GM12878 (cell line): Measurements from ENCODE around the gene KATNB1. TPM values are rescaled to one million over a fixed set of nuclear protein-coding genes. Genes with fewer than 3 reads are reported as not detected.

Experiments
- ATAC-seq: fragments of 200-7000 bp; cut with Tn5 transposase; 3 replicates; pipeline ENCODE4 v1.9.1; 2020; ENCODE audit warnings: mild to moderate bottlenecking, moderate library complexity
- BruUV-seq: library from RNA; stranded (reverse); fragments of 400-500 nt; replicated peaks from 2 replicates; lab custom pipeline; 2021; lab: Mats Ljungman, UMichigan
- CTCF ChIA-PET: fragments of 300-600 bp; sonication (Branson Sonifier 250); formaldehyde crosslinking; extraction: SDS; loops from one replicate; lab custom pipeline; 2021; ENCODE audit warnings: inconsistent platforms; lab: Yijun Ruan, JAX
- POLR2A ChIA-PET: fragments of 350-600 bp; formaldehyde crosslinking; extraction: SDS; loops from one replicate; lab custom pipeline; 2021; ENCODE audit warnings: inconsistent platforms; lab: Charles Lee
- RAD21 ChIA-PET: fragments of 300-600 bp; sonication (Branson Sonifier 250); formaldehyde crosslinking; loops from one replicate; lab custom pipeline; 2023; ENCODE audit warnings: antibody characterized with exemption; ENCODE audit not compliant: unreplicated experiment; lab: Charles Lee
- SMC1A ChIA-PET: fragments of 300-600 bp; sonication (Branson Sonifier 250); formaldehyde crosslinking; loops from one replicate; lab custom pipeline; 2023; ENCODE audit not compliant: unreplicated experiment, uncharacterized antibody; lab: Charles Lee
- DNase-seq: peaks from one replicate; pipeline ENCODE4 v3.0.0-alpha.2; 2011; ENCODE audit warnings: low read depth, low spot score
- FAIRE-seq: peaks from 3 replicates; lab custom pipeline; 2011; peaks lifted over from hg19 to GRCh38; lab: Jason Lieb, UNC
- H2AFZ ChIP-seq: 2 replicates; pipeline ENCODE4 v1.6.0; 2011; ENCODE audit warnings: low read depth, low read length, control low read depth; ENCODE audit not compliant: control insufficient read depth
- H3K27ac ChIP-seq: 2 replicates; pipeline ENCODE4 v1.5.1; 2011; ENCODE audit warnings: control low read depth; ENCODE audit not compliant: control insufficient read depth, insufficient read depth
- H3K27me3 ChIP-seq, 2 experiments: replicated peaks in 1 of 2; 2 replicates each; pipeline versions ENCODE4 v1.6.0 to v1.6.1; 2011; ENCODE audit warnings: low read length in 1 of 2; ENCODE audit not compliant: control insufficient read depth in 2 of 2, insufficient read depth in 2 of 2
- H3K36me3 ChIP-seq, 2 experiments: 2 replicates each; pipeline ENCODE4 v1.5.1; 2011; ENCODE audit warnings: low read length in 1 of 2; ENCODE audit not compliant: control insufficient read depth in 2 of 2, insufficient read depth in 2 of 2
- H3K4me1 ChIP-seq: 2 replicates; pipeline ENCODE4 v1.6.1; 2011; ENCODE audit warnings: mild to moderate bottlenecking, low read length, moderate library complexity, mixed read lengths; ENCODE audit not compliant: control insufficient read depth, insufficient read depth
- H3K4me2 ChIP-seq: 2 replicates; pipeline ENCODE4 v1.6.0; 2011; ENCODE audit warnings: control low read depth; ENCODE audit not compliant: control insufficient read depth, insufficient read depth
- H3K4me3 ChIP-seq: fragments of 200-600 bp; sonication (generic); 2 replicates; pipeline ENCODE4 v1.5.1; 2016
- H3K79me2 ChIP-seq: 2 replicates; pipeline ENCODE4 v1.6.0; 2011; ENCODE audit warnings: low read length; ENCODE audit not compliant: control insufficient read depth, insufficient read depth
- H3K9ac ChIP-seq: 2 replicates; pipeline ENCODE4 v1.8.0; 2011; ENCODE audit warnings: low read length, control low read depth, mixed read lengths; ENCODE audit not compliant: control insufficient read depth, insufficient read depth
- H3K9me3 ChIP-seq: replicated peaks from 3 replicates; pipeline ENCODE4 v1.5.1; 2011; ENCODE audit warnings: mild to moderate bottlenecking, low read length; ENCODE audit not compliant: control insufficient read depth, insufficient read depth
- H4K20me1 ChIP-seq: 2 replicates; pipeline ENCODE4 v1.6.0; 2011; ENCODE audit not compliant: control insufficient read depth, insufficient read depth
- ATF7 ChIP-seq: fragments of 450-650 bp; IDR thresholded peaks from 2 replicates; pipeline ENCODE4 v1.6.1; 2016; ENCODE audit warnings: low read depth, mild to moderate bottlenecking
- CHD1 ChIP-seq: IDR thresholded peaks from 2 replicates; pipeline ENCODE4 v1.6.1; 2012; ENCODE audit warnings: low read depth, low read length, improper control_type of control experiment
- EED ChIP-seq: sonication (generic); IDR thresholded peaks from 2 replicates; pipeline ENCODE4 v1.6.1; 2016; ENCODE audit warnings: antibody characterized with exemption, low read depth
- IRF4 ChIP-seq: IDR thresholded peaks from 2 replicates; pipeline ENCODE4 v1.6.1; 2011; ENCODE audit warnings: low read depth, low read length
- KAT2A ChIP-seq: conservative IDR thresholded peaks from 2 replicates; pipeline ENCODE4 v1.6.1; 2011; ENCODE audit warnings: low read depth, low read length; ENCODE audit not compliant: control insufficient read depth
- KLF5 ChIP-seq: fragments of 450-650 bp; IDR thresholded peaks from 2 replicates; pipeline ENCODE4 v1.6.1; 2014; ENCODE audit warnings: mild to moderate bottlenecking; ENCODE audit not compliant: partially characterized antibody
- MYB ChIP-seq: fragments of 150-350 bp; IDR thresholded peaks from 2 replicates; pipeline ENCODE4 v1.6.1; 2014; ENCODE audit warnings: mild to moderate bottlenecking, low read depth, low read length, borderline replicate concordance
- PML ChIP-seq: IDR thresholded peaks from 2 replicates; pipeline ENCODE4 v1.6.1; 2012; ENCODE audit warnings: low read length, inconsistent platforms
- RBBP5 ChIP-seq: fragments of 200-600 bp; sonication (generic); conservative IDR thresholded peaks from 2 replicates; pipeline ENCODE4 v1.6.1; 2016
- RFX5 ChIP-seq: IDR thresholded peaks from 2 replicates; pipeline ENCODE4 v1.6.1; 2011; ENCODE audit warnings: low read depth, low read length, improper control_type of control experiment
- SIN3A ChIP-seq: IDR thresholded peaks from 2 replicates; pipeline ENCODE4 v1.6.1; 2012; ENCODE audit warnings: low read depth, low read length, improper control_type of control experiment
- SMAD5 ChIP-seq: IDR thresholded peaks from 2 replicates; pipeline ENCODE4 v1.6.1; 2016; ENCODE audit warnings: antibody characterized with exemption, low read depth
- TCF12 ChIP-seq: IDR thresholded peaks from 2 replicates; pipeline ENCODE4 v1.6.1; 2011; ENCODE audit warnings: low read depth, mild to moderate bottlenecking, low read length
- WRNIP1 ChIP-seq: IDR thresholded peaks from 2 replicates; pipeline ENCODE4 v1.6.1; 2011; ENCODE audit warnings: low read depth, low read length, improper control_type of control experiment, borderline replicate concordance
- ZBTB33 ChIP-seq: fragments of 450-650 bp; IDR thresholded peaks from 2 replicates; pipeline ENCODE4 v1.6.1; 2017; ENCODE audit warnings: mild to moderate bottlenecking
- ZNF274 ChIP-seq: IDR thresholded peaks from one replicate; pipeline ENCODE4 v1.8.0; 2011; ENCODE audit not compliant: insufficient read length, insufficient read depth
- ZNF384 ChIP-seq: IDR thresholded peaks from 2 replicates; pipeline ENCODE4 v1.6.1; 2012; ENCODE audit warnings: low read depth, mild to moderate bottlenecking, low read length, improper control_type of control experiment, borderline replicate concordance
- WGBS: methylation state at CpG from one replicate; pipeline ENCODE4 v1.1.6; 2016; ENCODE audit warnings: low lambda C conversion rate; ENCODE audit not compliant: insufficient replicate concordance, insufficient coverage; ENCODE audit errors: missing lambda C conversion rate; 5-methylcytosine and 5-hydroxymethylcytosine counted together
- in situ Hi-C: fragments of 300-500 bp; cut with MboI; formaldehyde crosslinking; loops from 9 replicates; pipeline ENCODE4 v1.14.3; 2018; ENCODE audit warnings: mixed read lengths
- intact Hi-C: fragments of 100-400 bp; cut with micrococcal nuclease; formaldehyde crosslinking; loops from one replicate; pipeline ENCODE4 v1.14.2; 2022; ENCODE audit not compliant: unreplicated experiment
- polyA plus RNA-seq, 11 experiments: library from polyadenylated mRNA; depleted of rRNA in 4 of 11; unstranded in 6 of 11; stranded (reverse) in 5 of 11; fragments of >200 nt; fragmentation: Nextera tagmentation in 4 of 11; fragmentation: Illumina TruSeq in 1 of 11; extraction: Ambion mirVana in 4 of 11; extraction: Trizol in 1 of 11; gene quantifications; 1 replicate in 1 of 11; 2 replicates in 10 of 11; pipeline versions ENCODE4 v1.2.1 to v1.2.3, GENCODE V29; 2011 to 2016; ENCODE audit warnings: inconsistent platforms in 2 of 11, missing spikeins in 2 of 11, low read depth in 1 of 11
- total RNA-seq, 4 experiments: library from RNA; depleted of rRNA in 3 of 4; stranded (reverse); fragments of >200 nt in 3 of 4; fragmentation: Illumina TruSeq in 1 of 4; extraction: Trizol in 1 of 4; gene quantifications; 2 replicates each; pipeline versions ENCODE4 v1.2.1 to v1.2.3, GENCODE V29; 2013 to 2021
- TF ChIP-seq, protein P1 (sequence below): IDR thresholded peaks from 2 replicates; pipeline ENCODE4 v1.6.1; 2012; ENCODE audit warnings: mild to moderate bottlenecking, low read depth, low read length

The KATNB1 gene
- total and polyA plus RNA-seq, 10 of the 15 experiments (the other 5 are each of a cell fraction or from before 2014, with no cell fraction given), result 0.71 to 46.5 (median 19.5) TPM

- POLR2A ChIA-PET, result no interaction called here
- ATAC-seq (no peak), FAIRE-seq (no peak), DNase-seq (no peak)
- BruUV-seq, result no TSS peak
- Histone ChIP-seq H4K20me1 (no peaks in the 10 kb centered on the region), H3K9me3 (no peaks in the 10 kb centered on the region), H3K27me3 (no peaks in the 10 kb centered on the region; a peak in 1 of 4 replicates), H3K79me2 (no peaks in the 10 kb centered on the region), H3K4me2 (no peak overlapping the region), H3K4me3 (no peak overlapping the region), H3K36me3 (no peaks in the 10 kb centered on the region), H2AFZ (no peak overlapping the region), H3K27ac (no peak overlapping the region), H3K9ac (no peak overlapping the region), H3K4me1 (no peaks in the 10 kb centered on the region)
- in situ Hi-C loops, result no loop called here
- TF ChIP-seq SIN3A (no peak), RFX5 (no peak), IRF4 (no peak), ZNF384 (no peak), CHD1 (no peak), PML (no peak), MYB (no peak), RBBP5 (no peak), TCF12 (no peak), EED (no peak), WRNIP1 (no peak), KLF5 (no peak), ZNF274 (no peak), KAT2A (no peak), ATF7 (no peak), SMAD5 (no peak), ZBTB33 (no peak)
- TF ChIP-seq, protein P1, sequence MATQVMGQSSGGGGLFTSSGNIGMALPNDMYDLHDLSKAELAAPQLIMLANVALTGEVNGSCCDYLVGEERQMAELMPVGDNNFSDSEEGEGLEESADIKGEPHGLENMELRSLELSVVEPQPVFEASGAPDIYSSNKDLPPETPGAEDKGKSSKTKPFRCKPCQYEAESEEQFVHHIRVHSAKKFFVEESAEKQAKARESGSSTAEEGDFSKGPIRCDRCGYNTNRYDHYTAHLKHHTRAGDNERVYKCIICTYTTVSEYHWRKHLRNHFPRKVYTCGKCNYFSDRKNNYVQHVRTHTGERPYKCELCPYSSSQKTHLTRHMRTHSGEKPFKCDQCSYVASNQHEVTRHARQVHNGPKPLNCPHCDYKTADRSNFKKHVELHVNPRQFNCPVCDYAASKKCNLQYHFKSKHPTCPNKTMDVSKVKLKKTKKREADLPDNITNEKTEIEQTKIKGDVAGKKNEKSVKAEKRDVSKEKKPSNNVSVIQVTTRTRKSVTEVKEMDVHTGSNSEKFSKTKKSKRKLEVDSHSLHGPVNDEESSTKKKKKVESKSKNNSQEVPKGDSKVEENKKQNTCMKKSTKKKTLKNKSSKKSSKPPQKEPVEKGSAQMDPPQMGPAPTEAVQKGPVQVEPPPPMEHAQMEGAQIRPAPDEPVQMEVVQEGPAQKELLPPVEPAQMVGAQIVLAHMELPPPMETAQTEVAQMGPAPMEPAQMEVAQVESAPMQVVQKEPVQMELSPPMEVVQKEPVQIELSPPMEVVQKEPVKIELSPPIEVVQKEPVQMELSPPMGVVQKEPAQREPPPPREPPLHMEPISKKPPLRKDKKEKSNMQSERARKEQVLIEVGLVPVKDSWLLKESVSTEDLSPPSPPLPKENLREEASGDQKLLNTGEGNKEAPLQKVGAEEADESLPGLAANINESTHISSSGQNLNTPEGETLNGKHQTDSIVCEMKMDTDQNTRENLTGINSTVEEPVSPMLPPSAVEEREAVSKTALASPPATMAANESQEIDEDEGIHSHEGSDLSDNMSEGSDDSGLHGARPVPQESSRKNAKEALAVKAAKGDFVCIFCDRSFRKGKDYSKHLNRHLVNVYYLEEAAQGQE, result no peak
- intact Hi-C loops, result no loop called here
- RAD21 ChIA-PET, result no interaction called here
- SMC1A ChIA-PET, result no interaction called here
- CTCF ChIA-PET, result interaction anchor here (0.5 to 0.6 kb wide), 2 partner anchors 15 to 26 kb away, joined by 3 to 4 read pairs; no protein-coding TSS in a partner anchor
- WGBS, result 54% methylated on average over 17 of the region's 17 CpGs
Observed at GRCh38 chr16:57697896-57698537, 37.6 kb upstream of the KATNB1 start.
